GM19463 (cell line): ENCODE results near the gene MAP4K1.

ENCODE experiments used
- ATAC-seq: cut with Tn5 transposase; IDR thresholded peaks from one replicate; pipeline ENCODE4 v1.9.1; 2021; ENCODE audit warnings: mild to moderate bottlenecking, moderate library complexity; ENCODE audit not compliant: unreplicated experiment

Gene MAP4K1

DNA sequence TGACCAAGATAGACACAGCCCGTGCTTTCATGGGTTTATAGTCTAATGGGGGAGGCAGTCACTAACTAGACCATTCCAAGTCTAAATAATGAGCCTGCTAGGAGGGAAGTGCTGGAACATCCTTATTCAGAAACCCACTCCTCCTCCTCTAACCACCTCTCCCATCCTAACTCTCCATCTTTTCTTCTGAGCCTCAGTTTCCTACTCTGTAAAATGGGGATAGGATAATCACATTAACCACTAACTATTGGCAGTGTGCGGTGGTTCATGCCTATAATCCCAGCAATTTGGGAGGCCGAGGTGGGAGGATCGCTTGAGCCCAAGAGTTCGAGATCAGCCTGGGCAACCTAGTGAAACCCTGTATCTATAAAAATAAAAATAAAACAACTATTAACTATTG, 68.7 kb downstream of the MAP4K1 start:
- ATAC-seq = no peak

DNA sequence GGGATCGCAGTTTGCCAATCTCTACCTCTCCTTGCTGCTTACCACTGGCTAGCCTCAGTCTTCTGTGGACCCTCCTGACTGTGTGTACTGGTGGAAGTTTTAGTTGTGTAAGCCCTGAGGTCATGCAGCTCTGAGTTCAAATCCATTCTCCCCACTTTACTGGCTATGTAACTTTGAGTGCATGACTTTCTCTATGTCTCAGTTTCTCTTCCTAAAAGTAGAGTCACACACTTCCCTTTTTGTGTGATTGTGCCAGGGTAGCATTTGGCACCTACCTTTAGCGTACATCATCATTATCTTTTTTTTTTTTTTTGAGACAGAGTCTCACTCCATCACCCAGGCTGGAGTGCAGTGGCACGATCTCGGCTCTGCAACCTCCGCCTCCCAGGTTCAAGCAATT, 70.3 kb downstream of the MAP4K1 start:
- no peak for ATAC-seq

GRCh38 chr19:38545596-38545995, 72.2 kb downstream of the MAP4K1 start:
- ATAC-seq = no peak

GRCh38 chr19:38544569-38545315, 73.0 kb downstream of the MAP4K1 start:
- no peak for ATAC-seq

GRCh38 chr19:38543807-38544568, 73.8 kb downstream of the MAP4K1 start:
- no peak for ATAC-seq

GRCh38 chr19:38543286-38543806, 74.4 kb downstream of the MAP4K1 start:
- no peak for ATAC-seq

DNA sequence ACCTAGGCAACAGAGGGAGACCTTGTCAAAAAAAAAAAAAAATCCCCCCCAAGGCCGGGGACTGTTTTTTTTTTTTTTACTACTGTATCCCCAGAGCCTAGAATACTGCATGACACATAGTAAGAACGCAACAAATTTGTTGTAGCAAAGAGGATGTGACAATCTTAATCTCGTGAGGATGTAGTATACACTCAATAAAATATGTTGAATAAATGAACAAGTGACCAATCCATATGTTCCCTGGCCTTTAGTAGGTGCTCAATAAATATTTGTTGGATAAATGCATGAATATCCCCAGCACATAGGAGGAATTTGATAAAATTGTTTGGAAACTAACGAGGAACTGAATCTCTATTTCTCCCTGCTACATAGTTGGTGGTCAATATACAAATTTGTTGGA, 75.7 kb downstream of the MAP4K1 start:
- no peak for ATAC-seq

DNA sequence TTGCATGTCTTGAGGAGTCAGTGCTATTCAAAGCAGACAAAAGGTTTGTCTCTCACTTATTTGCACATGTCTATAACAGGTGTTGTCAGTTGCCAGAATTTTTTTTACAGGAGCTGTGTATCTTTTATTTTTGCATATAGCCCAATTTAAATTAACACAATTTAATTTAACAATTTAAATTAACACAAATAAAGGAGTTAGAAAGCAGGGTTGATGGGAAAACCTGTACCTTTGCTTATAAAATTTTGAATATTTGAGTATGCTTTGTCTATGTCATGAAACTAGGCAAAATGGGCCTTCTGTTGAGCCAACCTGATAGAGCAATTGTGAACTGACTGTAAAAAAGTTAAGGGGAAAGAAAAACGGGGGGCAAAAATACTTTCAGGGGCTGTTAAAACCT, 78.0 kb downstream of the MAP4K1 start:
- ATAC-seq = no peak

DNA sequence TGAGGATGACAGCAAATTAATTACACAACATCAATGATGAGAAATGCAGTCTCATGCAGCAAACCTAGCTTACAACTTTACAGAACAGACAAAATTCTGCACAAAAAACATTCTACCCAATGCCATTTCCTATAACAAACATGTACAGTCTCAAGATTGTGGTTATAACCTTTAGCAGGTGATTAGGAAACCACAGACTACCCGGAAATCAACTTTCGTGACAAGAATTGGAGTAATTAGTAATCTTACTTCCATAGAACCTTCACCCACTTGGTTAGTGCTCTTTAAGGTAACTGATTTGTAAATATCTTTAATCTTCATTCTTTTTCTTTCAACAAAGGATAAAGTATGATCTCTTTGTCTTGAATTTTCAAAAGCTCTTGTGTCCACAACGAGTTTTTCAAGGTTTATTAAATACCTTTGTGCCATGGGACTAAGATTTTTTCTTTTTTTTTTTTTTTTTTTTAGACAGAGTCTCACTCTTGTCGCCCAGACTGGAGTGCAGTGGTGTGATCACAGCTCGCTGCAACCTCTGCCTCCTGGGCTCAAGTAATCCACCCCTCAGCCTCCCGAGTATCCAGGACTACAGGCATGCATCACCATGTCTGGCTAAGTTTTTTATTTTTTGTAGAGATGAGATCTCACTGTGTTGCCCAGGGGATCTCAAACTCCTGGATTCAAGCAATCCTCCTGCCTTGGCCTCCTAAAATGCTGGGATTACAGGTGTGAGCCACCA, 78.8 kb downstream of the MAP4K1 start:
- no peak for ATAC-seq

DNA sequence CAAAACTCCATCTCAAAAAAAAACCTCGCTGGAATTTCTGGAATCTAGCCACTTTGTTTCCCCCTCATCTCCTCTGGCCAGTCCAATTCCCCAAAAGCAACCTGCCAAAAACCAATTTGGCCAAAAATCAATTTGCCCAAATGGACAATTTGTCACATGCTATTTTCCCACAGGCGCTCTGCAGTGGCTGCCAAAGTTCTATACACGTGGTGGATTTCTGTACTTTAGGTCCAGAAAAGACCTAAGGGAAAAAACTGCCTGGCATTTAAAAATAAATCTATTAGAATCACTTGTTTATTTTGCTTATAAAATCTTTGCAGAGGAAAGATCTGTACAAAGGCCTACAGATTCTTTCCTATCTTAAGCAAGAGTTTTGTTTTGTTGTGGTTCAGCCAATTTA, 79.4 kb downstream of the MAP4K1 start:
- no peak for ATAC-seq
